ENCODE measurements around the gene PLEKHA4. TPM values are rescaled to one million over a fixed set of nuclear protein-coding genes. Genes with fewer than 3 reads are reported as not detected.
"Not testable (repeated sequence)": the region's sequence is repeated elsewhere in the genome, so short reads cannot be mapped to it uniquely, and the experiment has no call there.

The PLEKHA4 gene
- total RNA-seq (2014; rRNA removed; shearing (Covaris generic); ENCODE audit: low replicate concordance): 0.70 and 11.5 TPM in 2 replicates

- in situ Hi-C loops (cut with HindIII; ENCODE audit: low pct_unique_long_range_greater_than_20kb, low sequenced_read_pairs): no loop called here
- no peak for DNase-seq (ENCODE audit: low read depth)
Observed at GRCh38 chr19:48868114-48868886, at the start of gene PLEKHA4. PLEKHA4 (minus strand) TSS chr19:48868617; CDS start chr19:48867620, 997 bp downstream.

GRCh38 chr19:48918071-48918470 is 49.7 kb upstream of the PLEKHA4 start:
- in situ Hi-C loops (cut with HindIII; ENCODE audit: low pct_unique_long_range_greater_than_20kb, low sequenced_read_pairs): no loop called here
- DNase-seq (ENCODE audit: low read depth): no peak

GRCh38 chr19:48915757-48916156 is 47.3 kb upstream of the PLEKHA4 start:
- in situ Hi-C loops (cut with HindIII; ENCODE audit: low pct_unique_long_range_greater_than_20kb, low sequenced_read_pairs): no loop called here

GRCh38 chr19:48914181-48914580 is 45.8 kb upstream of the PLEKHA4 start:
- in situ Hi-C loops (cut with HindIII; ENCODE audit: low pct_unique_long_range_greater_than_20kb, low sequenced_read_pairs): no loop called here
- DNase-seq (ENCODE audit: low read depth): no peak

More at GRCh38 chr19:48915757-48916156, 47.3 kb upstream of the PLEKHA4 start:
- DNase-seq (ENCODE audit: low read depth): no peak

GRCh38 chr19:48913114-48913889 is 44.9 kb upstream of the PLEKHA4 start:
- in situ Hi-C loops (cut with HindIII; ENCODE audit: low pct_unique_long_range_greater_than_20kb, low sequenced_read_pairs): no loop called here
- DNase-seq (ENCODE audit: low read depth): no peak

- DNase-seq (ENCODE audit: low read depth): no peak
- in situ Hi-C loops (cut with HindIII; ENCODE audit: low pct_unique_long_range_greater_than_20kb, low sequenced_read_pairs): no loop called here
Observed at GRCh38 chr19:48910803-48911202, 42.4 kb upstream of the PLEKHA4 start.

- in situ Hi-C loops (cut with HindIII; ENCODE audit: low pct_unique_long_range_greater_than_20kb, low sequenced_read_pairs); DNase-seq (ENCODE audit: low read depth): not testable (repeated sequence)
Observed at GRCh38 chr19:48909424-48910077, 41.1 kb upstream of the PLEKHA4 start.

- DNase-seq (ENCODE audit: low read depth): no peak
- in situ Hi-C loops (cut with HindIII; ENCODE audit: low pct_unique_long_range_greater_than_20kb, low sequenced_read_pairs): no loop called here
Observed at GRCh38 chr19:48907671-48908070, 39.3 kb upstream of the PLEKHA4 start.

GRCh38 chr19:48906324-48906723 is 37.9 kb upstream of the PLEKHA4 start:
- in situ Hi-C loops (cut with HindIII; ENCODE audit: low pct_unique_long_range_greater_than_20kb, low sequenced_read_pairs): no loop called here
- DNase-seq (ENCODE audit: low read depth): no peak

- in situ Hi-C loops (cut with HindIII; ENCODE audit: low pct_unique_long_range_greater_than_20kb, low sequenced_read_pairs): no loop called here
- DNase-seq (ENCODE audit: low read depth): no peak
Observed at GRCh38 chr19:48905664-48906063, 37.2 kb upstream of the PLEKHA4 start.

- DNase-seq (ENCODE audit: low read depth); in situ Hi-C loops (cut with HindIII; ENCODE audit: low pct_unique_long_range_greater_than_20kb, low sequenced_read_pairs): not testable (repeated sequence)
Observed at GRCh38 chr19:48903788-48904187, 35.4 kb upstream of the PLEKHA4 start.

- in situ Hi-C loops (cut with HindIII; ENCODE audit: low pct_unique_long_range_greater_than_20kb, low sequenced_read_pairs); DNase-seq (ENCODE audit: low read depth): not testable (repeated sequence)
Observed at GRCh38 chr19:48902291-48902690, 33.9 kb upstream of the PLEKHA4 start.

GRCh38 chr19:48900477-48901406 is 32.3 kb upstream of the PLEKHA4 start:
- peak; percentile 63 for DNase-seq (ENCODE audit: low read depth)
- in situ Hi-C loops (cut with HindIII; ENCODE audit: low pct_unique_long_range_greater_than_20kb, low sequenced_read_pairs): no loop called here

- peak; percentile 99 for DNase-seq (ENCODE audit: low read depth)
- in situ Hi-C loops (cut with HindIII; ENCODE audit: low pct_unique_long_range_greater_than_20kb, low sequenced_read_pairs): no loop called here
Observed at GRCh38 chr19:48899781-48900476, 31.5 kb upstream of the PLEKHA4 start, which contains the start of gene NUCB1. NUCB1 (plus strand) TSS chr19:48900312; CDS start chr19:48900797, 485 bp downstream.

- in situ Hi-C loops (cut with HindIII; ENCODE audit: low pct_unique_long_range_greater_than_20kb, low sequenced_read_pairs); DNase-seq (ENCODE audit: low read depth): not testable (repeated sequence)
Observed at GRCh38 chr19:48899386-48899749, 31.0 kb upstream of the PLEKHA4 start.

GRCh38 chr19:48897181-48897580 is 28.8 kb upstream of the PLEKHA4 start:
- no peak for DNase-seq (ENCODE audit: low read depth)
- in situ Hi-C loops (cut with HindIII; ENCODE audit: low pct_unique_long_range_greater_than_20kb, low sequenced_read_pairs): no loop called here

- in situ Hi-C loops (cut with HindIII; ENCODE audit: low pct_unique_long_range_greater_than_20kb, low sequenced_read_pairs): no loop called here
- DNase-seq (ENCODE audit: low read depth): no peak
Observed at GRCh38 chr19:48896191-48896720, 27.8 kb upstream of the PLEKHA4 start.

Data from Caki2 (cell line).